ENCODE results near the gene ST8SIA6.
"Not testable (repeated sequence)": the region's sequence is repeated elsewhere in the genome, so short reads cannot be mapped to it uniquely, and the experiment has no call there.

Gene ST8SIA6, protein sequence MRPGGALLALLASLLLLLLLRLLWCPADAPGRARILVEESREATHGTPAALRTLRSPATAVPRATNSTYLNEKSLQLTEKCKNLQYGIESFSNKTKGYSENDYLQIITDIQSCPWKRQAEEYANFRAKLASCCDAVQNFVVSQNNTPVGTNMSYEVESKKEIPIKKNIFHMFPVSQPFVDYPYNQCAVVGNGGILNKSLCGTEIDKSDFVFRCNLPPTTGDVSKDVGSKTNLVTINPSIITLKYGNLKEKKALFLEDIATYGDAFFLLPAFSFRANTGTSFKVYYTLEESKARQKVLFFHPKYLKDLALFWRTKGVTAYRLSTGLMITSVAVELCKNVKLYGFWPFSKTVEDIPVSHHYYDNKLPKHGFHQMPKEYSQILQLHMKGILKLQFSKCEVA

DNA sequence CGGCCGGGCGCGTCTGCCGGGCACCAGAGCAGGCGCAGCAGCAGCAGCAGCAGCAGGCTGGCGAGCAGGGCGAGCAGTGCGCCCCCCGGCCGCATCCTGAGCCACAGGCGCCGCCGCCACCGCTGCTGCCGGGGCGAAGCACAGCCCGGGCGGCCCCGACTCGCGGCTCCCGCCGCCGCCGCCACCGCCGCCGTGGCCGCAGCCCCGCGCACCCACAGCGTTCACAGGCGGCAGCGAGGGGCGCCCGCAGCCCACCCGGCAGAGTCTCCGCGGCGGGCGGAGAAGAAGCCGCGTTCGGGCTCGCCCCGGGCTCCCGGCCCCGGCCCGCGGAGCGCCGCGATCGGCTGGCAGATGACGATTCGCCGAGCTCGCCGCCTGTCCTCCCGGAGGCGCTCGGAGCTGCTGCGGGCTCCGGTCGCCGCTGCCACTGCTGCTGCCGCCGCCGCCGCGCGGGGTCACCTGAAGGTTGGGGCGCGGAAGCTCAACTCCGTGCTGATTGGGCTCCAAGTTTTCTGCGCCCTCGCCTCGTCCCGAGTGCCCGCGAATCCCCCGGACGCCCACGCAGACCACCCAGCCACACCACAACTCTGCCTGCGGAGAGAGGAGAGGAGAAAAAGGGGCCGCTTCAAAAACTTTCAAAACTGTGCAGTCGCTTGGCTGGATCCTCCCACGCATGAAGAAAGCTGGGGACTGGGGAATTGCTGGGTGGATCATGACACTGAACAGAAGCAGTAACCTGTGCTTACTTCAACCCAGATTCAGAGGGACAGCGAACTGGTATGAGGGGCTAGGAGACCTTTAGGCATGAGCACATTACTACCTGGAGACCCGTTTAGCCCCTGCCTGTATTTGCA is at the start of gene ST8SIA6:
ST8SIA6 (minus strand) TSS at position 435 of the 854 bp plus-strand sequence; CDS start at position 95, 340 bp downstream.
- Mint-ChIP-seq H3K36me3 (peaks cover 19% of the 10 kb centered on the region), H3K27me3 (peaks cover 35% of the 10 kb centered on the region), H3K9me3 (peaks cover 6% of the 10 kb centered on the region), H3K27ac (peak within 1 kb of the TSS; percentile 82), H3K4me1 (peaks cover 27% of the 10 kb centered on the region), H3K4me3 (peak within 1 kb of the TSS; percentile 88)
- CTCF ChIA-PET: interaction anchor here (0.5 to 1.7 kb wide), 8 partner anchors 12 to 215 kb away, joined by 3 to 6 read pairs (median 4); no protein-coding TSS in a partner anchor
- peak; percentile 75 for DNase-seq

DNA sequence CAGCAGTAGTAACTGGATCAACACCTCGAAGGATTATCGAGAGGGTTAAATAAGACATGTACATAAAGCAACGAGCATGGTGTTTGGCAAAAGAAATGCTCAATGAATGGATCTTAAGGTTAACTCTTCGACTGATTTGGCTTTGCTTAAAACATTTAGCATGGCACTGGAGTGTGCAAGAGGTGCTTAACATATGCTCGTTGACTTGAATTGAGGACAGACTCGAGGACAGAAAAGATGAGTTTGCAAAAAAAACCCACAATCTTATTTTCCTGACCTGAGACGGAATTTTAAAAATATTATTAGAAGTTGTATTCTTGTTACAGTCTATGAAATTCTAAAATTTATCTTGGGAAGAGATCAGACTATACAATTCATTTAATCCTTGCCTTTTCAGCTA is 49.4 kb upstream of the ST8SIA6 start:
- peaks cover 39% of the 10 kb centered on the region for H3K36me3 Mint-ChIP-seq
- H3K4me3 Mint-ChIP-seq: no peak overlapping the region

DNA sequence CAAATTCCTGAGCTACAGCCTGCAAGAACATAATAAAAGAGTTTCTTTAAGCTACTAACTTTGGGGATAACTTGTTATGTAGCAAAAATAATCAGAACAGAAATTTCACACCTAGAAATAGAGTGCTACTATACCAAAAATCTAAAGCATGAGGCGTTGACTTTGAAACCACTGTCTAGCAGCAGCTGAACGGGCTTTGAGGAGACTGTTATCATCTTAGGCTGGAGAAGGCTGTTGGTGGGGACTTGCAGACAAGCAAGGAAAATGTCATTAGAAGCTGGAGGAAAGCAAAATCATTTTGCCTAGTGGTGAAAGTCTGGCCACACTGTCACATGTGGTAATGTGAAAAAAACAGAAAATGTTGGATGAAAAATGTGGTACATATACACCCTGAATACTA is 48.4 kb upstream of the ST8SIA6 start:
- no peak overlapping the region for H3K27ac Mint-ChIP-seq
- H3K36me3 Mint-ChIP-seq: peaks cover 31% of the 10 kb centered on the region
- DNase-seq: no peak
- H3K4me1 Mint-ChIP-seq: peaks cover 45% of the 10 kb centered on the region
- H3K9me3 Mint-ChIP-seq: peaks cover 10% of the 10 kb centered on the region
- H3K4me3 Mint-ChIP-seq: no peak overlapping the region
- H3K27me3 Mint-ChIP-seq: no peaks in the 10 kb centered on the region
- CTCF ChIA-PET: interaction anchor here (0.6 to 1.6 kb wide), 2 partner anchors 49 to 71 kb away, joined by 3 read pairs; partner anchors contain the start of gene ST8SIA6

More for the DNA sequence above, 49.4 kb upstream of the ST8SIA6 start:
- Mint-ChIP-seq H3K27me3 (no peaks in the 10 kb centered on the region), H3K9me3 (peaks cover 18% of the 10 kb centered on the region), H3K4me1 (peaks cover 54% of the 10 kb centered on the region), H3K27ac (no peak overlapping the region)
- CTCF ChIA-PET: no interaction called here
- no peak for DNase-seq

DNA sequence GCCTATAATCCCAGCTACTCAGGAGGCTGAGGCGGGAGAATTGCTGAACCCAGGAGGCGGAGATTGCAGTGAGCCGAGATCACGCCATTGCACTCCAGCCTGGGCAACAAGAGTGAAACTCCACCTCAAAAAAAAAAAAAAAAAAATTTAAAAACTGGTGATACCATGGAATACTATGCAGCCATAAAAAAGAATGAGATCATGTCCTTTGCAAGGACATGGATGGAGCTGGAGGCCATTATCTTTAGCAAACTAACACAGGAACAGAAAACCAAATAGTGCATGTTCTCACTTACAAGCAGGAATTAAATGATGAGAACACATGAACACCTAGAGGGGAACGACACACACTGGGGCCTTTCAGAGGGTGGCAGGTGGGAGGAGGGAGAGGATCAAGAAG is 44.6 kb upstream of the ST8SIA6 start:
- CTCF ChIA-PET, H3K9me3 Mint-ChIP-seq, H3K27me3 Mint-ChIP-seq, H3K4me3 Mint-ChIP-seq, H3K27ac Mint-ChIP-seq, DNase-seq: not testable (repeated sequence)
- peaks cover 14% of the 10 kb centered on the region for H3K4me1 Mint-ChIP-seq
- H3K36me3 Mint-ChIP-seq: peaks cover 19% of the 10 kb centered on the region

DNA sequence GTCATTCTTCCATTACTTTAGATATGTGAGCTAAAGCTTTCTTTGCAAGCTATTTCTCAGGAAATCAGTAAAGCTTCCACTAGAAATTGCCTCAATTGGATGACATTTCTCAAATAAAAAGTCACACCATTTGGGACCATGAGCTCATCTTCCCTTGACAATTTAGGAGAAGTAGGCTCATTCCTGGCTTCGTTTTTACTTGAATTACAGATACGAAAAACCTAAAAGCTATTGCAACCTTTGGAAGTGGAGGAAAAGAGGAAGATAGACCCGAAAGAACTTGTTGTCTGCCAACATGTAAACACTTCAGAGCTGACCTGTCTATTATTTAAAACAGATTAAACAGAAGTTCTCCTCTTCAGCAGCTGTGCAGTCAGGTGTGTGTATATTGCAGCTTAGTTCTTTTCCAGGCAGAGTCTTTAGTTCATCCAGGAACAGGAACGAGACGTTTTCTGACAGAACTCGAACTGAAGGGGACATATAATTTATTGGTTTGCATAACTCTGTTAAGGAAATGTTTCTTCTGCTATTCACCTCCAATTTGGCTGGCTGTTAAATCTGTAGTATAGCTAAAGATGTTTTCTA is 43.1 kb upstream of the ST8SIA6 start:
- H3K36me3 Mint-ChIP-seq: peaks cover 14% of the 10 kb centered on the region
- H3K27ac Mint-ChIP-seq: no peak overlapping the region
- DNase-seq: no peak
- no peaks in the 10 kb centered on the region for H3K27me3 Mint-ChIP-seq
- H3K4me1 Mint-ChIP-seq: peaks cover 3% of the 10 kb centered on the region
- H3K9me3 Mint-ChIP-seq: peaks cover 3% of the 10 kb centered on the region
- CTCF ChIA-PET: interaction anchor here (0.8 kb wide), 1 partner anchor 9 kb away, joined by 3 read pairs; no protein-coding TSS in a partner anchor
- H3K4me3 Mint-ChIP-seq: no peak overlapping the region

DNA sequence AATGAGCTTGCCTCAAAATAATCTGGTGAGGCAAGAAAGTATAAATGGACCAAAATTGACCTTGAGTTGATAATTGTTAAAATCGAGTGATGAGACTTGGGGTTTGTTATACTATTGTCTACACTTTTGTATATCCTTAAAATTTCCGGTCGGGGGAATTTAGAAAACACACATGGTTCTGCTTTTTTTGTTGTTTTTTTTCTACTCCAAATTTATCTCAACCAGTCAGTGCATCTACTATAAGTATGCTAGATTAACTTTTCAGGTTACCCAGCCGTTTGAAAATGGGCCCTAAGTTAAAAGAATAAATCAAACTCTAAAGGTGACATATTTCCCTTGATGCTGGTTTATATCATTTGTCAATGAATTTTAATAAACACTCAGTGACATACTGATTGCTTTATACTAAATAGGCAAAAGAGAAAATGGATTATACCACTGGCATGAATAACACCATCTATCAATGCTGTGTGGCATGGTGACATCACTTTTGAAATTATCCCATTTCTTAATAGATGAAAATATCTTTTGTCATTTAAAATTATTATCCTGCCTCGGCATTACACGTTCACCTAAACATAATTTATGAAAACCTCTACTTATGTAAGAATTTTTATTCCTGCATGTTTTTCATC is 40.3 kb upstream of the ST8SIA6 start:
- peaks cover 14% of the 10 kb centered on the region for H3K36me3 Mint-ChIP-seq
- peaks cover 3% of the 10 kb centered on the region for H3K9me3 Mint-ChIP-seq
- CTCF ChIA-PET: interaction anchor here (1.3 kb wide), 1 partner anchor 12 kb away, joined by 3 read pairs; no protein-coding TSS in a partner anchor
- H3K4me1 Mint-ChIP-seq: peaks cover 2% of the 10 kb centered on the region
- no peaks in the 10 kb centered on the region for H3K27me3 Mint-ChIP-seq
- no peak overlapping the region for H3K27ac Mint-ChIP-seq
- H3K4me3 Mint-ChIP-seq: no peak overlapping the region
- no peak for DNase-seq

DNA sequence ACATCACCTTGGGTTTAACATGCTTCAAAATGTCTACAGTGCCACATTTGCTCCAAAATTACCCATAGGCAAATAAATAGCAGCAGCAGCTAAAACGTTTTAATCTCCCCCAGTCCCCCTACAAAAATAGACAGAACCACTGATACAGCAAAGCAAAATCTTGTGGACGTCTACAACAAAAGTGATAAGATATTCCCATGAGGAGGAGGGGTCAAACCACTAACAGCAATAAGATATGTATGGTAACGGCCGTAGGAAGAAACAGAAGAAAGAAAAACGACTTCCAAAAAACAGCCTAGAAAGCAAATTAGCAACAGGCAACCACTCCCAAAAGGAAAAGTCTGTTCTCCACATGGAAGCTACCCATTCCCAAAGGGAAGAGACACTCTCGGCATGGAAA is 34.5 kb upstream of the ST8SIA6 start:
- CTCF ChIA-PET: no interaction called here
- DNase-seq: no peak
- Mint-ChIP-seq H3K9me3 (peaks cover 2% of the 10 kb centered on the region), H3K4me3 (no peak overlapping the region), H3K27me3 (no peaks in the 10 kb centered on the region), H3K4me1 (no peaks in the 10 kb centered on the region), H3K36me3 (peaks cover 14% of the 10 kb centered on the region), H3K27ac (no peak overlapping the region)

DNA sequence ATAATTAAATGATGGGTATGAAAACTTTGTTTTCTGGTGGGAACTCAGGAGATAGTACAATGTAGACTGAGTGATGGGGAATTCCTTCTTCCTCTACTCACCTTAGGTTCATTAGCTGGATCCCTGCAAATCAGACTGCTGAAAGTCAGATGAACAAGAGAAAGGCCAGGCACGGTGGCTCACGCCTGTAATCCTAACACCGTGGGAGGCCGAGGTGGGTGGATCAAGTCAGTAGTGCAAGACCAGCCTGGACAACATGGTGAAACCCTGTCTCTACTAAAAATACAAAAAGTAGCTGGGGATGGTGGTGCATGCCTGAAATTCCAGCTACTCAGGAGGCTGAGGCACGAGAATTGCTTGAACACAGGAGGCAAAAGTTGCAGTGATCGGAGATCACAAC is 28.7 kb upstream of the ST8SIA6 start:
- Mint-ChIP-seq H3K36me3 (peaks cover 4% of the 10 kb centered on the region), H3K9me3 (peaks cover 15% of the 10 kb centered on the region), H3K4me1 (no peaks in the 10 kb centered on the region), H3K4me3 (no peak overlapping the region), H3K27ac (no peak overlapping the region), H3K27me3 (peaks cover 11% of the 10 kb centered on the region)
- CTCF ChIA-PET: no interaction called here
- DNase-seq: no peak

DNA sequence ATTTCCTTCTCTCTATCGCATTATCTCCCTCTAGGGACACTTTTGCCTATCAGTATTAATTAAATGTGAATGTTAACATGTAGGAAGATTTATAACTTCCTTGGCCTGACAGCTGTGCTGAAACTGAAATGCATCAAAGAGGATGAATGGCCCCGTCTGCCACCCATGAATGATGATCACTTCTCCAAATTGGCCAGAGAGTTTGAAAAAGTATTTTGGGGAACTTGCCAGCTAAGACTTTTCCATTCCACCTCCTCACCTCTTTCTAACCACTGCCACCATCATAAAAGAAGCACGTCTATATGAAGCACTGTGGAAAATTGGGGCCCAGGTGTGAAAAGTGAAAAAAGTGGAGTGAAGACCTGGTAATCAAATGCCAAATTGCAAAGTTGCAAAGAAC is 25.4 kb upstream of the ST8SIA6 start:
- Mint-ChIP-seq H3K27ac (no peak overlapping the region), H3K9me3 (peaks cover 14% of the 10 kb centered on the region), H3K27me3 (peaks cover 18% of the 10 kb centered on the region), H3K36me3 (no peaks in the 10 kb centered on the region), H3K4me3 (no peak overlapping the region), H3K4me1 (no peaks in the 10 kb centered on the region)
- DNase-seq: no peak
- CTCF ChIA-PET: no interaction called here

DNA sequence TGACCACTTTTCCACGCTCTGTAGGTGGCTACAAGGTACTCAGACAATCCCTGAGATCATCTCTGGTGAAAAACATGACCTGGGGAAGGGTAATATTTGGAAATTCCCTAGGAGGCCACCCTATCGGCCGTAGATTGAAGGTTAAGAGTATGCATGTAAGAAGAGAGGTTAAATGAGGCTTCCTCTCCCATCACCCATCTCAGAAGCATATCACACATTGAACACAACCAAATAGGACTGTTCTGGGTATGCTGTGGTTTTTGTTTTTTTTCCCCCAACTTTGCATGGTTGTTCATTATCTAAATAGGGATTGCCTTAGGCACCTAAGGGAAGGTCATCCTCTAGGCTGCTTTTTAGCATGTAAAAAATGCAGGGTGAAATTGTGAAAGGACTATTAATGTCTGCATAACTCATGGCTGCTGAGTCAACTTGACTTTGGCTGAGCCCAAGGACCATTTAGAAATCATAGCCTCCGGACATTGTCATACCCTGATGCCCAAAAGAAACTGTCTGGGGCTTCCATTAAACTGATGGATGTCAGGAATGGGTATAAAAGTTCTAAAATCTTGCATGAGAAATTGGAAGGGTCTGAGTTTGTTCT is 24.7 kb upstream of the ST8SIA6 start:
- Mint-ChIP-seq H3K4me1 (no peaks in the 10 kb centered on the region), H3K36me3 (no peaks in the 10 kb centered on the region), H3K27ac (no peak overlapping the region), H3K4me3 (no peak overlapping the region), H3K27me3 (peaks cover 21% of the 10 kb centered on the region), H3K9me3 (peaks cover 14% of the 10 kb centered on the region)
- CTCF ChIA-PET: no interaction called here
- no peak for DNase-seq

DNA sequence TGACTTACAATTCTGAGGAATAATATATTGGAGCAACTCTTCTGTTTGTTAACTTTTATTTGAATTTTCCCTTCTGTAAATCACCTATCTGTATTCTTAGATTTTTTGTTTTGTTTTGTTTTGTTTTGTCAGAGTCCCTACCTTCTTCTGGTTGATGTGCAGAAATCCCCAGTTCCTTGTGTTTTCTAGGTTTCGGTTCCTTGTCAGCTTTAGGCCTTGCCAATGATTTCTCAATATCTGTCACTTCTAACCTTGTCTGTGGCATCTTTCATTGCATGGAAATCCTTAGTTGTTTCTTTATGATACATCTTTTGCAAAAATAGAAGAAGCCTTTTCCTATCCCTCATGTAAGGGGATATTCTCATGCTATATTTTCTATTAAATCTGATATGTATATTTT is 21.7 kb upstream of the ST8SIA6 start:
- CTCF ChIA-PET: no interaction called here
- H3K27ac Mint-ChIP-seq: no peak overlapping the region
- no peak overlapping the region for H3K4me3 Mint-ChIP-seq
- DNase-seq: no peak
- H3K27me3 Mint-ChIP-seq: peaks cover 31% of the 10 kb centered on the region
- H3K9me3 Mint-ChIP-seq: peaks cover 3% of the 10 kb centered on the region
- H3K4me1 Mint-ChIP-seq: peaks cover 4% of the 10 kb centered on the region
- no peaks in the 10 kb centered on the region for H3K36me3 Mint-ChIP-seq

DNA sequence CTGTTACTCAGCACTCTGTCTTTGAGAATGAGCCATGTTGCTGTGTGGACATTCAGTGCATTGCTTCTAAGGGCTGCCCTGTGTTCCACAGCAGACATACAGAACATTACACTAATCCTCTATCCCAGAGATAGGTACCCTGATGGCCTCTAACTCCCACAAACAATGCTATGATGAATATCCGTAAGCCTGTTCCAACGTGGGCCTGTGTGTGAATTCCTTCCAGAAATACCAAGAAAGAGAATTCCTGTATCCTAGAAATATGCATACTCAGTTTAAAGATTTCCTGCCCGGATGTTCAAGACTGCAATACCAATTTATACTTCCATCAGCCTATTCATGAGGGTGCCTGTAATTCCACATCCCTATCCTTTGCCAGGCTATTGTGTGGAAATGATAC is 21.3 kb upstream of the ST8SIA6 start:
- Mint-ChIP-seq H3K36me3 (no peaks in the 10 kb centered on the region), H3K27ac (no peak overlapping the region), H3K4me1 (peaks cover 4% of the 10 kb centered on the region), H3K9me3 (peaks cover 3% of the 10 kb centered on the region), H3K4me3 (no peak overlapping the region), H3K27me3 (peaks cover 29% of the 10 kb centered on the region)
- CTCF ChIA-PET: interaction anchor here (0.6 kb wide), 1 partner anchor 18 kb away, joined by 3 read pairs; no protein-coding TSS in a partner anchor
- DNase-seq: no peak

DNA sequence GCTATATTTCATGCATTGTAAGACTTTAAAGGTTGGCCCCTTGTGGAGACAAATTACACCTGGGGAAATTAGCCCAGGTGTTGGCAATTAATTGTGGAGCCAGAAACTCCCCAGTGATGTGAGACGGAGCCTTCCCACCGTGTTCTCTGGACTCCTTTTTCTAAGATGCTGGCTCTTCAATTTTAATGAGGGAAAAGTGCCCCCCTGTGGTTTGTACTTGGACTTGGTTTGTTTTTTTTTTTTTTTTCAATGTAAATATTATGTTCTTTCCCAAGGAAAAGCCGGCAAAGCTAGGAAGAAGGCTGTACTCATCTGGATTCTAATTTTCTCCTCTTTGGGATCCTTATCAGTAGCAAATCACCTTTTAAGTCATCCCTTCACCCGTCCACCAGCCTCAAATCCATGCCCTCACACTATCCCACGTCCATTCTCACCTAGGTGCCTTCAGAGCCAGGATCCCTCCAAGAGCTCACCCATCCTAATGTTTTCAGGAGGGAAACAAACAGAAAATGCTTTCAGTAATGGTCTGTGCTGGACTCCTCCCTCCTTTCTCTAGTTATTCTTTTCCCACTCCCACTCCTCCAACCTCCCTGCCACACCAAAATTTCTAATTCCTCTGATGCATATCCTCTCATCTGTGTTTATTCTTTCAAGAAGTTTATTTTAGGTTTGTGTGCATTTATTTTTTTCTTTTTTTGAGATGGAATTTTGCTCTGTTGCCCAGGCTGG is 20.4 kb upstream of the ST8SIA6 start:
- Mint-ChIP-seq H3K36me3 (no peaks in the 10 kb centered on the region), H3K4me3 (no peak overlapping the region), H3K27me3 (peaks cover 27% of the 10 kb centered on the region), H3K4me1 (peaks cover 4% of the 10 kb centered on the region), H3K27ac (no peak overlapping the region), H3K9me3 (peaks cover 1% of the 10 kb centered on the region)
- no peak for DNase-seq
- CTCF ChIA-PET: interaction anchor here (0.6 kb wide), 1 partner anchor 17 kb away, joined by 3 read pairs; no protein-coding TSS in a partner anchor

All from activated naive CD4-positive, alpha-beta T cell treated with anti-CD3 and anti-CD28 coated beads, Interleukin-2, amount 10 ng/mL, durations not matched to agents 7 days and 5 days (primary cell).